A549 treated with AZD2906 at 1 μM for 4 hours (cell line): ENCODE data around the gene VPS41. TPM values are rescaled to one million over a fixed set of nuclear protein-coding genes. Genes with fewer than 3 reads are reported as not detected.

Source experiments
- total RNA-seq: library from RNA; stranded (reverse); fragments of 200-300 nt; extraction: Qiagen RNA extraction; gene quantifications from 5 replicates; pipeline ENCODE4 v1.2.3, GENCODE V29; 2022

VPS41 gene
- 18.9 to 32.3 TPM (median 23.7 TPM) in 5 replicates for total RNA-seq

GRCh38 chr7:38908759-38909335, at the start of gene VPS41:
Gene VPS41, minus strand, starts transcription at chr7:38909191. Its CDS starts 17 bp downstream, at chr7:38909174.

Other genes starting within 250 kb of the VPS41 start
- not detected in 5 replicates for gene POU6F2, start 68.7 kb upstream of the VPS41 start, total RNA-seq